Body of pancreas (tissue), 4 donors: ENCODE data around the gene SBF2. TPM values are rescaled to one million over a fixed set of nuclear protein-coding genes. Genes with fewer than 3 reads are reported as not detected.

Source experiments
- ATAC-seq: fragments of 150-250 bp; one replicate; pipeline ENCODE4 v1.9.1; 2016
- DNase-seq, 4 donors: peaks; one replicate each; pipeline ENCODE4 v3.0.0-alpha.2; 2019
- H3K27ac ChIP-seq, 4 donors: fragments of 200-600 bp; sonication (generic); 1 replicate in 3 of 4; 2 replicates in 1 of 4; pipeline versions ENCODE4 v1.5.1 to v1.6.1; 2016 to 2019; ENCODE audit warnings: mild to moderate bottlenecking in 1 of 4, mixed read lengths in 1 of 4, moderate library complexity in 1 of 4
- H3K27me3 ChIP-seq, 2 donors: fragments of 200-600 bp; sonication (generic); one replicate each; pipeline ENCODE4 v1.6.0; 2016; ENCODE audit warnings: mild to moderate bottlenecking in 1 of 2
- H3K36me3 ChIP-seq, 2 donors: fragments of 200-600 bp; sonication (generic); replicated peaks in 1 of 2; 2 replicates each; pipeline ENCODE4 v1.5.1; 2016; ENCODE audit warnings: low read depth in 2 of 2; ENCODE audit not compliant: insufficient read depth in 1 of 2
- H3K4me1 ChIP-seq: fragments of 200-600 bp; sonication (generic); one replicate; pipeline ENCODE4 v1.6.0; 2016
- H3K4me3 ChIP-seq, 2 donors: fragments of 200-600 bp; sonication (generic); 1 replicate in 1 of 2; 2 replicates in 1 of 2; pipeline ENCODE4 v1.5.1; 2016 to 2019
- H3K9me3 ChIP-seq, 3 donors: fragments of 200-600 bp; sonication (generic); 1 replicate in 2 of 3; 2 replicates in 1 of 3; pipeline ENCODE4 v1.5.1; 2016
- CTCF ChIP-seq, 7 experiments: fragments of 450-650 bp in 4 of 7; fragments of 200-600 bp in 3 of 7; sonication (generic) in 3 of 7; IDR thresholded peaks; one replicate each; pipeline ENCODE4 v1.5.1; 2016 to 2019; ENCODE audit warnings: antibody characterized with exemption in 7 of 7
- POLR2A ChIP-seq, 3 donors: fragments of 450-650 bp; IDR thresholded peaks; one replicate each; pipeline ENCODE4 v1.6.1; 2016; ENCODE audit warnings: antibody characterized with exemption in 3 of 3, mild to moderate bottlenecking in 2 of 3
- WGBS, 2 donors: methylation state at CpG; one replicate each; pipeline ENCODE4 v1.1.5; 2017; 5-methylcytosine and 5-hydroxymethylcytosine counted together
- intact Hi-C: fragments of 100-400 bp; cut with DNase I; formaldehyde crosslinking; loops from one replicate; pipeline ENCODE4 v1.15.1; 2023
- total RNA-seq, 2 donors: library from RNA; depleted of rRNA; stranded (reverse); fragments of >200 nt; gene quantifications; one replicate each; pipeline ENCODE4 v1.1.0, GENCODE V29; 2016

The SBF2 gene
- total RNA-seq, 2 donors from 2014 or later: 23.6 to 38.9 TPM

DNA sequence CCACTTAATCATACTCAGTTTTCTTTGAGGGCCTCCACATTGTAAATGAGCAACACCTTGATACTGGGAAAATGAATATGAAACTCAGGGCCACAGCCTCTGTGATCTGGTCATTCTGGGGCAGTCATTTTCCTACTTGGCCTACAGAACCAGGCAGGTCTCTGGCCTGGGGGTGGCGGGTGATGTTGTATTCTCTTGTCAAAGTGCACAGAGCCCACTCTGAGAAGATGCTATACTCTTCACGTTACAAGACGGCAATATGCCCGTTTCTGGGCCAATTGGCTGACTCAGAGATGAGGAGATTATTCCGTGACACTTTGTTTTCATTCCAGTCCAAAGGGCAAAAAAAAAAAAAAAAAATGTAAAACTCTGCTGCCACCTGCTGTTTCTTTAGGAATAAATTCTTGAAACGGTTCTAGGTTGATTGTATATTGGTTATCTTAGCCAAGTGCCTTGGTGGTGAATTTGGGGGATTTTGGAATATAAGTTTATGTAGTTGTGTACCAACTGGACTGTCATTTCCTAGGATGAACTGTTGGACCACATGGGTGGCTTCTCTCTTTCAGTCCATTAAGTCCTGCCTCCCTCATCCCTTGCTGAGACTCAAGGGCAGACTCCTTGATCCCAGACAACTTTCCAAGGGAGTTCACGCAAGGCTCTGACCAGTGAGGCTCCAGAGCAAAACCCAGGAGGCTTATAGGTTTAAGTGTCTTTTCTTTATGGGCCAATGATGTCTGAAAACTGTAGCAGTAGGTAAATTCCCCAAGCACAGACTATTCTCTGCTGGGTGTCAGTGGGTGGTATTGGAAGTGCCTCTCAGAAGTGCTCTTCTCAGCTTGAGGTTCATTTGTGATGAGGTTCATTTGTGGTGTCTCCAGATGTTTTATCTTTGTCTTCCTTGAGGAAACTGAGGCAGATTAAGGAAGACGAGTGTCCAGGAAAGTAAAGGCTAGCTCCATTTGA lies 29.1 kb upstream of the SBF2 start:
- ATAC-seq (peak; percentile 76), DNase-seq (peak; percentile 66 to 75 (median 74))
- WGBS, 2 donors: 16 to 21% methylated on average over 8 of the region's 8 CpGs
- no peaks in the 10 kb centered on the region for H3K9me3 ChIP-seq
- peaks cover 52% of the 10 kb centered on the region for H3K4me1 ChIP-seq
- intact Hi-C loops: no loop called here
- H3K27me3 ChIP-seq: no peaks in the 10 kb centered on the region
- TF ChIP-seq CTCF (IDR thresholded peaks at IDR 0.05) (peak in 6 of 7 experiments; percentile 41 to 80 (median 72)), POLR2A (IDR thresholded peaks at IDR 0.05) (no peak)
- no peak overlapping the region for H3K4me3 ChIP-seq
- H3K27ac ChIP-seq: peak overlapping the region; percentile 7 to 63 (median 42)
- no peaks in the 10 kb centered on the region for H3K36me3 ChIP-seq

GRCh38 chr11:10322401-10322800 lies 28.4 kb upstream of the SBF2 start:
- no peaks in the 10 kb centered on the region for H3K27me3 ChIP-seq
- DNase-seq: no peak
- WGBS, 2 donors: 92 to 97% methylated on average over 2 of the region's 2 CpGs

GRCh38 chr11:10320736-10321465 lies 26.9 kb upstream of the SBF2 start:
- WGBS, 2 donors: 89 to 93% methylated on average over 4 of the region's 4 CpGs
- peaks cover 30% of the 10 kb centered on the region for H3K4me1 ChIP-seq
- no peaks in the 10 kb centered on the region for H3K27me3 ChIP-seq
- intact Hi-C loops: no loop called here
- no peak overlapping the region for H3K4me3 ChIP-seq
- TF ChIP-seq CTCF (IDR thresholded peaks at IDR 0.05): no peak
- no peak for TF ChIP-seq POLR2A (IDR thresholded peaks at IDR 0.05)
- DNase-seq: no peak
- H3K27ac ChIP-seq: no peak overlapping the region
- no peaks in the 10 kb centered on the region for H3K36me3 ChIP-seq
- no peak for ATAC-seq
- no peaks in the 10 kb centered on the region for H3K9me3 ChIP-seq

More at GRCh38 chr11:10322401-10322800, 28.4 kb upstream of the SBF2 start:
- Histone ChIP-seq H3K4me1 (peaks cover 45% of the 10 kb centered on the region), H3K36me3 (no peaks in the 10 kb centered on the region), H3K9me3 (no peaks in the 10 kb centered on the region), H3K4me3 (no peak overlapping the region), H3K27ac (peak overlapping the region; percentile 7 to 63 (median 42))
- intact Hi-C loops: no loop called here
- no peak for ATAC-seq
- TF ChIP-seq CTCF (IDR thresholded peaks at IDR 0.05) (no peak), POLR2A (IDR thresholded peaks at IDR 0.05) (no peak)

- no peak overlapping the region for H3K27ac ChIP-seq
- H3K4me1 ChIP-seq: peaks cover 20% of the 10 kb centered on the region
- no peaks in the 10 kb centered on the region for H3K9me3 ChIP-seq
- DNase-seq (no peak), ATAC-seq (no peak)
- WGBS, 2 donors: 46 to 58% methylated on average over 6 of the region's 6 CpGs
- intact Hi-C loops: loop anchor here (10.0 kb wide), 1 partner anchor 555 kb away; no protein-coding TSS in a partner anchor
- no peaks in the 10 kb centered on the region for H3K27me3 ChIP-seq
- TF ChIP-seq POLR2A (IDR thresholded peaks at IDR 0.05) (no peak), CTCF (IDR thresholded peaks at IDR 0.05) (no peak)
- no peaks in the 10 kb centered on the region for H3K36me3 ChIP-seq
- no peak overlapping the region for H3K4me3 ChIP-seq
These were observed 25.9 kb upstream of the SBF2 start for GRCh38 chr11:10319702-10320558.
